OCI-LY3 (cell line): Measurements from ENCODE around the gene RSPO1.

Experiments used
- CTCF ChIP-seq: fragments of 200-600, 300-600 bp; sonication (generic); IDR thresholded peaks from 2 replicates; pipeline ENCODE4 v1.5.1; 2014; ENCODE audit warnings: antibody characterized with exemption, low read length, low read depth
- EZH2phosphoT487 ChIP-seq: fragments of 200-600 bp; shearing (Covaris generic); IDR thresholded peaks from 2 replicates; pipeline ENCODE4 v1.6.1; 2018; ENCODE audit warnings: antibody characterized with exemption, mixed run types, low read depth

DNA sequence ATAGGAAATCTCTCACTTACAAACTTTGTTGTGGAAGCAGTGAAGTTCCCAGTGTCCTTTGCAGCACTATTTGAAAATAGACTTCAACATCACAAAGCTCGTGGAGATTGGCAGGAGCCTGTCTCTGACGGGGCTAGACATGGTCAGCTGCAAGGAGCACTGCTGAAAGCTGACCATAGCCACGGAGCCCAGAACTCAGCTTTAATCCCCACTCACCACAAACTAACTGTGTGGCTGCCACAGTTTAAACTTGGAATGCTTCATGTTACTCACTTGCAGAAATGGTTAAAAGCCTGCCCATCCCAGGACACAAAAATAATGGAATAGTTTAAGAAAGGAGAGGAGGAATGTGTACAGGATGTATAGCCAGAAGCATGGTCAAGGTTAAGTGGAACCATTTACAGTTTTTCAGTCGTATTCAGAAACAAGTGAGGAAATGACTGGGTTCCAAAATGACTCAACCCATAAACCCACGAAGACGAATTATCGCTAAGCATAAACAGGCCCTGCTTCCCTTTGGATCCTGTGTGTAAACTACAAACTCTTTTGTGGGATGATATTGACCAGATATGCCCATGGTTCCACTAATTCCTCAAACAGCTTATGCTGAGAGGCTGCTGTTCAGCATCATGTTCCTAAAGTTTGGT, 59.7 kb downstream of the RSPO1 start:
- no peak for TF ChIP-seq CTCF
- no peak for TF ChIP-seq EZH2phosphoT487
